HTR-8/SVneo (cell line): ENCODE measurements around the gene REXO4.
"Not testable (repeated sequence)": the region's sequence is repeated elsewhere in the genome, so short reads cannot be mapped to it uniquely, and the experiment has no call there.

Source experiments
- DNase-seq: peaks from one replicate; pipeline ENCODE4 v3.0.0; 2011; ENCODE audit warnings: low spot score, mixed read lengths; ENCODE audit not compliant: insufficient read length
- FAIRE-seq: peaks from 2 replicates; lab custom pipeline; 2011; peaks lifted over from hg19 to GRCh38; lab: Jason Lieb, UNC

The REXO4 gene

DNA sequence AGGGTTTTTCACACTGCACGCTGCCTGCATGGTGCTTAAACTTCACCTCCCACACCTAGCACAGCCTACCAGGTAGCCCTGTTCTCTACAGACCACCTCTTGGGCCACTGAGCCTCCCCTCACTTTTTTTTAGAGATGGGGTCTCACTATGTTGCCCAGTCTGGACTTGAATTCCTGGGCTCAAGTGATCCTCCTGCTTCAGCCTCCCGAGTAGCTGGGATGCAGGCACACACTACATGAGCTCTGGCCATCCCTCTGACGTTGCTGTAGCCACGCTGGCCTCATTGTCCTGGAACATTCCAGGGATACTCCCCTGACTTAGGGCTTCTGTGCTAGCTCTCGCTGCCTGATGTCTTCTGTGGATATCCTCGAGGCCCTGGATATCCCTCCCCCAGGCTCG lies 34.8 kb upstream of the REXO4 start:
- FAIRE-seq, result no peak
- no peak for DNase-seq

DNA sequence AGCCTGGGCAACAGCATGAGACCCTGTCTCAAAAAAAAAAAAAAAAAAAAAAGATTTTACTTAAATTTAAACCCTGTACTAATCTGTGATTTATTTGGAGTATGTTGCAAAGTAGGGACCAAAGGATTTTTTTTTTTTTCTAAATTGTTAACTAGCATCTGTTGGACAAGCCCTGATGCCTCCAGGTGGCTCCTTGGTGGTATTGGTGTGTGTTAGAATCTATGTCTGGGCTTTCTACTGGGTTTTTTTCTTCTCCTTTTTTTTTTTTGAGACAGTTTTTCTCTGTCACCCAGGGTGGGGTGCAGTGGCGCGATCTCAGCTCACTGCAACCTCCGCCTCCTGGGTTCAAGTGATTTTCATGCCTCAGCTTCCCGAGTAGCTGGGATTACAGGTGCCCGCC lies 34.1 kb upstream of the REXO4 start:
- not testable (repeated sequence) for DNase-seq

DNA sequence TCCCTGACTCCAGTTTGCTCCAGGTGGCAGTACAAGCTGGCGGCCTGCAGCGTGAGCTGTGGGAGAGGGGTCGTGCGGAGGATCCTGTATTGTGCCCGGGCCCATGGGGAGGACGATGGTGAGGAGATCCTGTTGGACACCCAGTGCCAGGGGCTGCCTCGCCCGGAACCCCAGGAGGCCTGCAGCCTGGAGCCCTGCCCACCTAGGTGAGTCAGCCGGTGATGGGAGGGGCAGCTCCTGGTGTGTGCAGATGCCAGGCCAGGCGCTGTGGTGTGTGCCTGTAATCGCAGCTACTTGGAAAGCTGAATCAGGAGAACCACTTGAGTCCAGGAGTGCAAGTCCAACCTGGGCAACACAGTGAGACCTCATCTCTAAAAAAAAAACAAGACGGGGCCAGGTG lies 31.9 kb upstream of the REXO4 start:
- DNase-seq (no peak), FAIRE-seq (no peak)

More for the DNA sequence above, 34.1 kb upstream of the REXO4 start:
- not testable (repeated sequence) for FAIRE-seq

DNA sequence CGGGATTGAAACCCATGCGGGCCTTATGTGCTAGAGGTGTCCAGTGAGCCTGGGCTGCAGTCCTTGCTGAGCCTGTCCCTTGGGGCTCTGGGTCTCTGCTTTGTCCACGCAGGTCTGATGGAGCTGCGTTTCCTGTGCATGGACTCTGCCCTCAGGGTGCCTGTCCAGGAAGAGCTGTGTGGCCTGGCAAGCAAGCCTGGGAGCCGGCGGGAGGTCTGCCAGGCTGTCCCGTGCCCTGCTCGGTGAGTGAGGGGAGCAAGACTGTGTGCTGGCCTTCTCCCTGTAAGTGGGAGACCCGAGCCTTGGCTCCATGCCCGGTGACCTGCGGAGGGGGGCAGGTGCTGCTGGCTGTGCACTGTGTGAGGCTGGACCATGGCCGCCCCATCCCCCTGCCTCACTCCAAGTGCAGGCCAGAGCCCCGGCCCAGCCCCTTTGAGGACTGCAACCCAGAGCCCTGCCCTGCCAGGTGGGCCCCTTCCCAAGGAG lies 30.7 kb upstream of the REXO4 start:
- DNase-seq, result no peak
- no peak for FAIRE-seq

DNA sequence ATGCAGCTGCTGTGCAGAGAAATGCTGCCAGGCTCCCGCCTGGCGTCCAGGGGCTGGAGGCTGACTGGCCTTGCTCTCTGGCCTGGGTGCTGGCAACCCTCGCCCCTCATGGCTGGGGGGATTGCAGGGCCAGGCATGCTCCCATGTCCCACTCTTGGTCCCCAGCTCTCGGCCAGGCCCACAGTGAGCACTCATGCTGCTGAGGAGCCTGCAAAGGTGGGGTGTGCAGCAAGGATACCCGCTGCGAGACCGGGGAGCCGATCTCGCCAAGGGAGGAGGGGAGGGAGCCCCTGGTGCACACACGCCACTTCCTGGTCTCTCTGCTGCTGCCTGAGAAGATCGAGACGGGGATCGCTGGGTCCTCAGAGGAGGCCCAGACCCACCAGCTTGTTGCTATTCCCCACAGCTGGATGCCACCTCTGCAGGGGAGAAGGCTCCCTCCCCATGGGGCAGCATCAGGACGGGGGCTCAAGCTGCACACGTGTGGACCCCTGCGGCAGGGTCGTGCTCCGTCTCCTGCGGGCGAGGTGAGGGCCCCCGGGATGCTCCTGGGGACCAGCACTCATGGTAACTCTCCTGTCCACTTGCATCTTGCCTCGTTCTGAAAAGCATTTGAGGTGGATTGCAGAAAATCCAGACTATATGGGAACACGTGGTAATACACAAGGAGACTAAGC lies 27.6 kb upstream of the REXO4 start:
- DNase-seq, result no peak
- FAIRE-seq, result no peak

DNA sequence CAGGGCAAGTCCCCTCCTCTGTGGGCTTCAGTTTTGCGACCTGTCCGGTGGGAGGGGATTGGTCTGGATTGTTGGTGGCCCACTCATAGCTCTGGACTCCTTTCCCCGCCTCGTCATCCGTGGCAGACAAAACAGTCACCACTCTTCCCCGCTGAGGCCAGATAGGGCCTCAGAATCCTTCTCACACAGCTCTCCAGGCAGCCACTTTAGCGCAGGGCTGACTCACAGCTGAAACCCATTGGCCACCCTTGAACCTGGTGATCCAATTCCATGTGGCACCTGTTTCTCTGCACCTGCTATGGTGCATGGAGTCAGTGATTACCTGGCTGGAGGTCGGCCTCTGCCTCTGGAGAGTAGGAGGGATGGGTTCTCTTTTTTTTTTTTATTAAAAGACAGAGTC lies 26.2 kb upstream of the REXO4 start:
- FAIRE-seq (no peak), DNase-seq (no peak)

DNA sequence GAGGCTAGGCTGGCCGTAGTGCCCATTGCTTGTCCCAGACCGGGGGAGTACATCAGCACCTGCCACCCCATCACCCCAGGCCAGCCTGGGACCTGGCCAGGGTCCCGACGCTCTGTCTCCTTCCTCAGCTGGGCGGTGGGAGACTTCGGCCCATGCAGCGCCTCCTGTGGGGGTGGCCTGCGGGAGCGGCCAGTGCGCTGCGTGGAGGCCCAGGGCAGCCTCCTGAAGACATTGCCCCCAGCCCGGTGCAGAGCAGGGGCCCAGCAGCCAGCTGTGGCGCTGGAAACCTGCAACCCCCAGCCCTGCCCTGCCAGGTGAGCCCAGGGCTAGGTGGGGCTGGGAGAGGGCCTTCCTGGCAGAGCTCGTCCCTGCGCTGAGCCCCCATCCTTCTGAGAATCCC lies 25.4 kb upstream of the REXO4 start:
- DNase-seq (no peak), FAIRE-seq (no peak)

DNA sequence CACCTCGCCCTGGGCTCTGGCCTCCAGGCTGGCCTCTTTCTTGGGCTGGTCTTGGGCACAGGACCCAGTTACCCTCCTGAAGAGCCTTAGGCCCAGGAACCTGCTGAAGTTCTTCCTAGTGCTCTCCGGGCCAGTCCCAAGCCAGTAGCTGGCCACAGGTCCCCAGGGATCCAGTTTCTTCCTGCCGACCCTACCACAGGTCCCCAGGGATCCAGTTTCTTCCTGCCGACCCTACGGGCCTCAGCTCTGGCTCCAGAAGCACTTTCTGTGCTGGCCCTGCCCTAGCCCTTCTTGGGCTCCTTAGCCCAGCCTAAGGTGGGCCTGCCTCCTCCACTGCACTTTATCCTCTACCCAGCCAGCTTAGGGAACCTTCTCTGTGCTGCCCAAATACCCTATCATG lies 23.8 kb upstream of the REXO4 start:
- DNase-seq (no peak), FAIRE-seq (no peak)

DNA sequence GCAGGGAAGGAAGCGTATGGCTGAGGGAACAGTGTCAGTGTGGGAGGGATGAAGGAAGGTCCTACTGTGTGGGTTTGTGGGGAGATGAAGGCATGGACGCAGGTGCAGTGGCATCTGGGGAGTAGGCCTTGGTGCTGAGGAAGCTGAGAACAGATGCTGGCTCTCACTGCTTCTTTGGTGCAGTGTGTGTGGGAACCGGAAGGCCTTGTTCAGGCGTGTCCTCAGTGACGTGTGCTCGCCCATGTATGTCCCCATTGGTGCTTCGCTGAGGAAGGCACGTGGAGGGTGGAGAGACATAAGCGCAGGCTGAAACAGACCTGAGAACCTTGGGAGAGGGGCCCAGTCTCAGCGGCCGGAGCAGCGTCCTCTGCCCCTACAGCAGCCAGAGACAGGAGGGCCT lies 23.1 kb upstream of the REXO4 start:
- DNase-seq, result no peak
- FAIRE-seq, result no peak

DNA sequence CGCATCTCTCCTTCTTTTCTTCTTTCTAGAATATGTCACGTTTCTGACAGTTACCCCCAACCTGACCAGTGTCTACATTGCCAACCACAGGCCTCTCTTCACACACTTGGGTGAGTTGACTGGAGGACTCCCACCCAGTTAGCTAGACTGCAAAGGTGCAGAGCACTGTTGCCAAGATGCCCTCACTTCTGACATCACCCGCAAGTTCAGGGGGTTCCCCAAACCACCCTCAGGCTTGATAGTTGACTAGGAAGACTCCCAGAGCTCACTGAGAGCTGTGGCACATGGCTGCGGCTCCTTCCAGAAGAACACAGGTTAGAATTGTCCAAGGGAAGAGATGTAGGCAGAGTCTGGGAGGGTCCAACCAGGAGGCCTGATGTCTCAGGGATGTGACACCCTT lies 21.5 kb upstream of the REXO4 start:
- DNase-seq, result no peak
- FAIRE-seq, result no peak

DNA sequence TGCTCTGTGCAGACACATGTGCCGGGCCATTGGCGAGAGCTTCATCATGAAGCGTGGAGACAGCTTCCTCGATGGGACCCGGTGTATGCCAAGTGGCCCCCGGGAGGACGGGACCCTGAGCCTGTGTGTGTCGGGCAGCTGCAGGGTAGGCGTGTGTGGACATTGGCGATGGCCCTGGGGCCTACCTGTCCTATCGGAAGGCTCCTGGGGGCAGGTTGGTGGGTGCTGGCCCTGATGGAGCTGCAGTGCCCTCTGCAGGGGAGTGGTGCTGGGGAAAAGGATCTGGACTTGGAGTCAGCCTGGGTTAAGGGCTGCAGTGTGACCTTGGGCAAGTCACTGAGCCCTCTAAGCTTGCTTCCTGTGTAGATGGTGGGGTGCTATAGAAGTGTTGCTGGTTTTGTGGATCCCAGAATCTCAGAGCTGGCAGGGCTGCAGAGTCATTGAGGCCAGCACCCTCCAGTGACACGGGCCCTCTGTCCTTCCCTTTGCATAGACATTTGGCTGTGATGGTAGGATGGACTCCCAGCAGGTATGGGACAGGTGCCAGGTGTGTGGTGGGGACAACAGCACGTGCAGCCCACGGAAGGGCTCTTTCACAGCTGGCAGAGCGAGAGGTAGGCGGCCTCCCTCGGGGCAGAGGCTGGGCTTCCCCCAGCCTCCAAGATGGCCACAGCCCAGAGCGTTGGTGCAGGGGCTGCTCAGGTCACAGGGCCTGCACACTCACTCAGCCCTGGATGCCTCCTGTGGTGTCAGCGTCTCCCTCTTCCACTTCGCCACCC lies 20.1 kb upstream of the REXO4 start:
- FAIRE-seq (no peak), DNase-seq (no peak)

DNA sequence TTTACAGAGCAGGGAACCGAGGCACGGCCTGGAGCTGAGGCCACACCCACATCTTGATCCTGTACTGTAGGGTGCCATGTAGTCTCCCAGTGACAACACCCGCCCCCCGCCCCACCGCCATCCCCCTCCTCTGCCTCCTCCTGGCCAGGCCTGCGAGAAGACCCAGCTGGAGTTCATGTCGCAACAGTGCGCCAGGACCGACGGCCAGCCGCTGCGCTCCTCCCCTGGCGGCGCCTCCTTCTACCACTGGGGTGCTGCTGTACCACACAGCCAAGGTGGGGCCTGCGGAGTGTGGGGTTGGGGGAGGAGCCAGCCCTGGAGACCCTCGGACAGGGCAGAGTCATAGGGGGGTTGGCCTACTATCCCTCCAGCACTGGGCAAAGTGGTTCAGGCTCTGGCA lies 18.9 kb upstream of the REXO4 start:
- FAIRE-seq, result no peak
- DNase-seq, result no peak

DNA sequence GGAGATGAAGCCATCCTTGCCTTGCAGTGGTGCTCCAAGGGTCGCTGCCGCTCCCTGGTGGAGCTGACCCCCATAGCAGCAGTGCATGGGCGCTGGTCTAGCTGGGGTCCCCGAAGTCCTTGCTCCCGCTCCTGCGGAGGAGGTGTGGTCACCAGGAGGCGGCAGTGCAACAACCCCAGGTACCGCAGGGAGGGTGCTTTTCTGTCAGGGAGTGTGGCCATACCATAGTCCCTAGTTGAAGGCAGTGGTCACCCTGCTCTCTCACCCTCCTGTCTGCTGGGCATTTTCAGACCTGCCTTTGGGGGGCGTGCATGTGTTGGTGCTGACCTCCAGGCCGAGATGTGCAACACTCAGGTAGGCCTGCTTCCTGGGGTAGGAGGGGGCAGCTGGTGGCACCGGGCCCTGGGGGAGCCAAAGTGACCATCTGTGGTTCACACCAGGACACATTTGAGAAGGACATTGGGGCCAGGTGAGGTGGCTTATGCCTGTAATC lies 15.6 kb upstream of the REXO4 start:
- FAIRE-seq (no peak), DNase-seq (no peak)

DNA sequence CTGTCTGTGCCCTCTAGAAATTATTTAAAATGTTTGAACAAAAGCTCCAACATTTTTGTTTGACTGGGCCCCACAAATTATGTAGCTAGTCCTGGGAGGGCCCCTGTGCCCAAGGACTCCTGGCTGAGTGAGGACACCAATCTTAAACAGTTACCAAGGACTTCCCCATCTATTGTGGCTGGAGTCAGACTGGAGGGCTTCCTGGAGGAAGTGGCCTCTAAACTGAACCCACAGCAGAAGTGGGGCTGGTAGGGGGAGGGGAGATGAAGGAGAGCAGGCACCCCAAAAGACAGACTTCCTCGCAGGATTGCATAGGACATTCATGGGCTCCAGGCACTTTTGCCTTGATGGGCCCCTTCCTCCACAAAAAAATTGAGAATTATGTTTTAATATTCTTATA lies 12.4 kb upstream of the REXO4 start:
- FAIRE-seq (no peak), DNase-seq (no peak)

DNA sequence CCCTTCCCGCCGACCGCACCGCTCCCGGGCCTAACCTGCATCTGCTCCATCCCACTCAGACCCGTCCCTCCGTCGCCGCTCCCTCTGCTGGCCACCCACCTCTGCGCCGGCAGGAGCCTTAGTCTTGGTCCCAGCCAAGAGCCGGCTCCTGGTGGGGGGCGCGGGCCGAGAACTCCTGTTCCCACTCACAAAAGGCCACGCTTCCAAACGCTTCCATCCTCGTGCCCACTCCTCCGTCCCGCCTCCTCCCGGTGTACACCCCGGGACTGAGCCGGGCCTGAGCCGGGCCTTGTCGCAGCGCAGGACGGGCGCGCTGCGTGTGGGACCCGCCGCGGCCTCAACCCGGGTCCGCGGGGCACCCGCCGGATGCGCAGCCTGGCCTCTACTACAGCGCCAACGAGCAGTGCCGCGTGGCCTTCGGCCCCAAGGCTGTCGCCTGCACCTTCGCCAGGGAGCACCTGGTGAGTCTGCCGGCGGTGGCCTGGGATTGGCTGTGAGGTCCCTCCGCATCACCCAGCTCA lies 11.9 kb upstream of the REXO4 start:
- DNase-seq, result peak; percentile 36
- FAIRE-seq, result no peak

DNA sequence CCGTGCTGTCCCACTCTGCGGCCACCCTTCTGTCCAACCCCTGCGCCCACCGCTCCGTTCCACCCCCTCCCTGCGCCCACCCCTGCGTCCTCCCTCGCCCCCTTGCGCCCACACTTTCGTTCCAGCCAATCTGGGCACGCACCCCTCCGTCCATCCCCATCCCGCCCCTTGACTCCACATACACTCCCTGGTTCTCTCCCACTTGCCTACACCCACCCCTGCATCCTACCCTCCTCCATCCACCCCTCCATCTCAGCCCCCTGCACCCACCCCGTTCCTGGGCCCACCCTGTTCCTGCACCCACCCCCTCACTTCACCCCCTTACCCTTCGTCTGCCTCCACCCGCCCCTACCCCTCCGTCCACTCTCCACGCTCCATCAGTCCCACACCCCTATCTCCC lies 11.4 kb upstream of the REXO4 start:
- DNase-seq, result no peak

DNA sequence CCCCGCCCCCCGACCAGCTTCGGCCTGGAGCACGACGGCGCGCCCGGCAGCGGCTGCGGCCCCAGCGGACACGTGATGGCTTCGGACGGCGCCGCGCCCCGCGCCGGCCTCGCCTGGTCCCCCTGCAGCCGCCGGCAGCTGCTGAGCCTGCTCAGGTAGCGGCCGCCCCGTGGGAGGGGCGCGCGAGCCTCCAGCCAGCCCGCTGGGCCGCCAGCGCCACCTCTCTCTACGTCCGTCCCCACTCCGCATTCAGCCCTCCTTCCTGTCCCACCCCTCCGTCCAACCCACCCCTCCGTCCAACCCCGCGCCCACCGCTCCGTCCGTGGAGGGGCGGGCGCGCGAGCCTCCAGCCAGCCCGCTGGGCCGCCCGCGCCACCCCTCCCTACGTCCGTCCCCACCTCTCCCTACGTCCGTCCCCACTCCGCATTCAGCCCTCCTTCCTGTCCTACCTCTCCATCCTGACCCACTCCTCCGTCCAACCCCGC lies 10.8 kb upstream of the REXO4 start:
- FAIRE-seq (peak; percentile 63), DNase-seq (peak; percentile 48)

More for the DNA sequence above, 11.4 kb upstream of the REXO4 start:
- FAIRE-seq, result no peak

DNA sequence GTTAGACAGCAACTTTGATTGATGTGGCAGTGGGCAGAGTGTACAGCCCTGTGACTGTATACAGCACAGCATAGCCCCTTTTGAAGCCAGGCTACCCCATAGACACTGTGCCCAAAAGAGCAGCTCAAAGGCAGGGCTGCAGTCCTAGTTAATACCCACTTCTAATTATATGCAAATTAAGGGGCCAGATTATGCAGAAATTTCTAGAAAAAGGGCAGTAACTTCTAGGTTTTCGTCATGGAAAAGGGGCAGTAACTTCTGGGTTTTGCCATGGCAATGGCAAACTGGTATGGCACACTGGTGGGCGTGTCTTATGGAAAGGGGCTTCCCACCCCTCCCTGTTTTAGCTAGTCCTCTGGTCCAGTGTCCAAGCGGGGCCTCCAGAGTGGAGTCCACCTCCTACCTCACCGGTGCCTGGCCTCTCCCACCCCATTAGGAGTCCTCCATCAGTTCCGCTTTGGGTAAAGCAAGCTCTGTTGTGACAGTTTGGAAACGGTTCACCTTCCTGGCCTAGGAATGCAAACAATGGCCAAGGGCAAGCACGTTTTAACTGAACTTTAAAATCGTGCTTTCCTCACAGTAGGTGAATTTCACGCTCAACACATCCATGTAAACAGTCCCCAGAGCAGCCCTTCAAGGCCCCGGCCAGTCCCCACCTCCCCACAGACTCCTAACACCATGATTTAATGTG lies 10.0 kb upstream of the REXO4 start:
- DNase-seq (no peak), FAIRE-seq (no peak)

DNA sequence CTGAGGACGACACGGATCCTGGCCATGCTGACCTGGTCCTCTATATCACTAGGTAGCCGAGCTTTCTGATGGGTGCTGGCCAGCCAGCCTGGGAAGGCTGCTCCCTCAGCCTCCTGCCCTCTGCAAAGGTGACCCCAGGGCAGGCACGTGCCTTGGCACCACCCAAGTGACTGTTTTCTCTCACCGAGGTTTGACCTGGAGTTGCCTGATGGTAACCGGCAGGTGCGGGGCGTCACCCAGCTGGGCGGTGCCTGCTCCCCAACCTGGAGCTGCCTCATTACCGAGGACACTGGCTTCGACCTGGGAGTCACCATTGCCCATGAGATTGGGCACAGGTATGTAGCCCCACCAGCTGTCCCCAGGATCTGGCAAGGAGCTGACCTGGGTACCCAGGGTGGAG lies 8.2 kb upstream of the REXO4 start:
- no peak for FAIRE-seq
- no peak for DNase-seq

DNA sequence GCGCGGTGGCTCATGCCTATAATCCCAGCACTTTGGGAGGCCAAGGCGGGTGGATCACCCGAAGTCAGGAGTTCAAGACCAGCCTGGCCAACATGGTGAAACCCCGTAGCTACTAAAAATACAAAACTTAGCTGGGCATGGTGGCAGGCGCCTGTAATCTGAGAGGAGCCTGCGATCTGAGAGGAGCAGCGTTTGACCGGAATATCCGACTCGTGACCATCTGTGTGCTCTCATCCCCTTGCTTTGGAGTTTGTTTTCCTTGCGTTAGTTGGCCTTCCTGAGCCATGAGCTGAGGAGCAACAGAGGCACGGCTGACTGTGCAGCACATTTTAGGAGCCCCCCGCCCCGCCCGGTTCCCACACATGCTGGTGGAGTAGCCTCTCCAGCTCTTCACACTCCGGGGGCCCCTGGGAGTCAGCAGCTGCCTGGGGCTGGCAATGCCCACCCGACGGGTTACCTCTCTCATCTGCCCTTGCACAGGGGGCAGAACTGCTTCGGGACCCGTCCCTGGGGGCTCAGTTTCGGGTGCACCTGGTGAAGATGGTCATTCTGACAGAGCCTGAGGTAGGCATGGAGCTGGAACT lies 7.3 kb upstream of the REXO4 start:
- FAIRE-seq, result no peak
- DNase-seq, result no peak
